ENCODE results near the gene CIAO3.
A peak's percentile ranks its signal among the peaks of the same experiment; 100 is the strongest.
"Not testable (repeated sequence)": the region's sequence is repeated elsewhere in the genome, so short reads cannot be mapped to it uniquely, and the experiment has no call there.

Gene CIAO3

DNA sequence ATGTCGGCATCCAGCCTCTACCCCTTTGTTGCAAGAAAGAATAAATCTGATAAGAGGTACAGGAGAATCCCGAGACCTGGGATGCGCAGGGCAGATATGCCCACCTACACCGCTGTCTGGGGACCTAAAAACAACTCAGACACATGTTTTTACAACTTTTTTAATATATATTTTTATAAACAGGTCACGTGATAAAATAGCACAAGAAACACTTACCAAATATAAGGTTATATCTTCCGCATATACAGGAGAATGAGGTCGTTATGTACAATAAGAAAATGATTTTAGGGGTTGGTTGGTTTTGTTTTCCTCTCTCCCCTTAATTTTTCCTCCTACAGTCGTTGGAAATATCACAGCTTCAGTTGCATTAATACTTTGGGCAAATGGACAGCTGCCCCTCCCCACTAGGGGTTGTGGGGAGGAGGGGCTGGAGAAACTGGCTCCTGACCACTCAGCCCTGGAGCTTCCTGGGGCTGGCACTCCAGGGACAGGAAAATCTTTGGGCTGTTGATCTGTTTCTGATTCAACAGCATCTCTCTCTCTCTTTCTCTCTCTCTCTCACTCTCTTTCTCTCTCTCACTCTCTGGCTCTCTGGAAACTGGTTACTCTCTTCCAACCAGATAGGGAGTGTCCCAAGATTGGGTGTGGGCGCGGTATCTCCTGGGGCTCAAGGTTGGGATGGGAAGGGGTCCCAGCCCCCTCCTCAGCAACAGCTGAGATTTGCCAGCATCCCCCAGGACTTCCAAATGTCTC, 48.3 kb downstream of the CIAO3 start:
- H3K4me1 ChIP-seq (ENCODE audit: insufficient read depth, poor library complexity, severe bottlenecking): peaks cover 5% of the 10 kb centered on the region
- TF ChIP-seq CTCF (IDR thresholded peaks at IDR 0.05; ENCODE audit: poor library complexity, severe bottlenecking): no peak
- no peaks in the 10 kb centered on the region for H3K36me3 ChIP-seq (ENCODE audit: low read depth)
- H3K27ac ChIP-seq (ENCODE audit: poor library complexity, severe bottlenecking): no peak overlapping the region
- no peaks in the 10 kb centered on the region for H3K27me3 ChIP-seq (ENCODE audit: insufficient read depth, poor library complexity, severe bottlenecking)
- no peak for DNase-seq (ENCODE audit: low spot score)
- ATAC-seq (ENCODE audit: low read depth): no peak
- no peak overlapping the region for H3K4me3 ChIP-seq (ENCODE audit: severe bottlenecking)
- no peaks in the 10 kb centered on the region for H3K9me3 ChIP-seq (ENCODE audit: severe bottlenecking)

- H3K4me3 ChIP-seq (ENCODE audit: severe bottlenecking); H3K4me1 ChIP-seq (ENCODE audit: insufficient read depth, poor library complexity, severe bottlenecking); H3K27me3 ChIP-seq (ENCODE audit: insufficient read depth, poor library complexity, severe bottlenecking); ATAC-seq (ENCODE audit: low read depth); H3K36me3 ChIP-seq (ENCODE audit: low read depth); H3K27ac ChIP-seq (ENCODE audit: poor library complexity, severe bottlenecking); H3K9me3 ChIP-seq (ENCODE audit: severe bottlenecking); DNase-seq (ENCODE audit: low spot score): not testable (repeated sequence)
Observed at GRCh38 chr16:691242-691641, 49.6 kb downstream of the CIAO3 start.

DNA sequence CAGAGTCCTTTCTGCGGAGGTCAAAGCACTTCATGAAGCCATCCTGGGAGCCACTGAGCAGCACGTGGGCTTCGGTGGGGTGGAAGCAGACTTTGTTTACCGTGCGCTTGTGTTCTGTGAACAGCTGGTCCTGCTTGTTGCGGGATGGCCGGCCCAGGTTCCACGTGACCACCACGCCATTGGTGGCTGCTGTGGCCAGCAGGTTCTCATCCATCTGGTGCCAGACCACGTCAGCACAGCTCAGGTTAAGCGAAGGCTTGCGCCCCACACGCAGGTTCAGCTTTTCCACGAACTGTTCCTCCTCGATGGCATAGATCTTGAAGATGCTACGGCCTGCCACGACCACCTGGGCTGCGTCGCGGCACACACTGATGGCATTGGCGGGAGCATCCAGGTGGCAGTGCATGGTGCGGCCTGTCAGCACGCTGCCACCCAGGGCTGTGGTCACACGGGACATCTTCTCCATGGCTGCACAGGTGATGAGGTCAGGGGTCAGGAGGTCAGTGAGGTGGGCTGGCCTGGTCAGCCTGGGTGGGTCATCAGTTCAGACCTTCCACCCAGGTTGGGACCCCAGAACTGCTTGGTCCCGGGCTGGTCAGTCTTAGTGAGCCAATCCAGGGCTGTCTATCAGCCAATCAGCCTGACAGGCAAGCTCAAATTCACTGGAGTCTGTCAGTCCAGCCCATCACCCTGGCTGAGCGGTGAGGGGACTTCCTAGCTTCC, 51.5 kb downstream of the CIAO3 start:
- DNase-seq (ENCODE audit: low spot score) (no peak), ATAC-seq (ENCODE audit: low read depth) (no peak; the same call in 2 of the 3 replicates)
- Histone ChIP-seq H3K4me3 (ENCODE audit: severe bottlenecking) (peak overlapping the region; percentile 92), H3K27me3 (ENCODE audit: insufficient read depth, poor library complexity, severe bottlenecking) (no peaks in the 10 kb centered on the region), H3K36me3 (ENCODE audit: low read depth) (peaks cover 17% of the 10 kb centered on the region), H3K9me3 (ENCODE audit: severe bottlenecking) (no peaks in the 10 kb centered on the region), H3K27ac (ENCODE audit: poor library complexity, severe bottlenecking) (peak overlapping the region; percentile 38), H3K4me1 (ENCODE audit: insufficient read depth, poor library complexity, severe bottlenecking) (peaks cover 5% of the 10 kb centered on the region)
- TF ChIP-seq CTCF (IDR thresholded peaks at IDR 0.05; ENCODE audit: poor library complexity, severe bottlenecking): no peak

DNA sequence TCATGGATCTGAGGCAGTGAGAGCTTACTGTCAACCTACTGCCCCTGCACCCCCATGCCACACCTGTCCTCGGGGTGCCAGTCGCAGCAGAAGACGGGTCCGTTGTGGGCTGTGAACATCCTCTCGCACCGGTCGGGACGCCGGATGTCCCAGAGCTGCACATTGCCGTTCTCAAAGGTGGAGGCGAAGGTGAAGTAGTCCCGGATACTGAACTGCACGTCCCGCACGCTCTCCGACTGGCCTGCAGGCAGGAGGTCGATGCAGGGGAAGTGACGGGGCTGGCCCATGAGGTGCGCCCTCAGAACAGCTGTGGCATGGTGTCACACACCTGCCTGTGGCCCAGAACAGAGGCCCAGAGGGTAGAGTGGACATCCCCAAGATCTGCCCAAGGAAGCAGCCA, 53.3 kb downstream of the CIAO3 start:
- DNase-seq (ENCODE audit: low spot score) (no peak), ATAC-seq (ENCODE audit: low read depth) (no peak)
- H3K4me3 ChIP-seq (ENCODE audit: severe bottlenecking): no peak overlapping the region
- peaks cover 29% of the 10 kb centered on the region for H3K36me3 ChIP-seq (ENCODE audit: low read depth)
- H3K4me1 ChIP-seq (ENCODE audit: insufficient read depth, poor library complexity, severe bottlenecking): peaks cover 5% of the 10 kb centered on the region
- H3K9me3 ChIP-seq (ENCODE audit: severe bottlenecking): no peaks in the 10 kb centered on the region
- no peak overlapping the region for H3K27ac ChIP-seq (ENCODE audit: poor library complexity, severe bottlenecking)
- no peaks in the 10 kb centered on the region for H3K27me3 ChIP-seq (ENCODE audit: insufficient read depth, poor library complexity, severe bottlenecking)
- no peak for TF ChIP-seq CTCF (IDR thresholded peaks at IDR 0.05; ENCODE audit: poor library complexity, severe bottlenecking)

- H3K4me1 ChIP-seq (ENCODE audit: insufficient read depth, poor library complexity, severe bottlenecking): peaks cover 9% of the 10 kb centered on the region
- no peak for DNase-seq (ENCODE audit: low spot score)
- H3K27ac ChIP-seq (ENCODE audit: poor library complexity, severe bottlenecking): no peak overlapping the region
- H3K9me3 ChIP-seq (ENCODE audit: severe bottlenecking): no peaks in the 10 kb centered on the region
- no peaks in the 10 kb centered on the region for H3K27me3 ChIP-seq (ENCODE audit: insufficient read depth, poor library complexity, severe bottlenecking)
- ATAC-seq (ENCODE audit: low read depth): no peak
- no peak for TF ChIP-seq CTCF (IDR thresholded peaks at IDR 0.05; ENCODE audit: poor library complexity, severe bottlenecking)
- H3K36me3 ChIP-seq (ENCODE audit: low read depth): peaks cover 37% of the 10 kb centered on the region
- no peak overlapping the region for H3K4me3 ChIP-seq (ENCODE audit: severe bottlenecking)
Observed at GRCh38 chr16:686459-687260, 54.1 kb downstream of the CIAO3 start.

Measured in RWPE2 (cell line).